ENCODE data around the gene RAB14. TPM values are rescaled to one million over a fixed set of nuclear protein-coding genes. Genes with fewer than 3 reads are reported as not detected.

RAB14 gene
- polyA plus RNA-seq, 1 experiment = 18.3 TPM

DNA sequence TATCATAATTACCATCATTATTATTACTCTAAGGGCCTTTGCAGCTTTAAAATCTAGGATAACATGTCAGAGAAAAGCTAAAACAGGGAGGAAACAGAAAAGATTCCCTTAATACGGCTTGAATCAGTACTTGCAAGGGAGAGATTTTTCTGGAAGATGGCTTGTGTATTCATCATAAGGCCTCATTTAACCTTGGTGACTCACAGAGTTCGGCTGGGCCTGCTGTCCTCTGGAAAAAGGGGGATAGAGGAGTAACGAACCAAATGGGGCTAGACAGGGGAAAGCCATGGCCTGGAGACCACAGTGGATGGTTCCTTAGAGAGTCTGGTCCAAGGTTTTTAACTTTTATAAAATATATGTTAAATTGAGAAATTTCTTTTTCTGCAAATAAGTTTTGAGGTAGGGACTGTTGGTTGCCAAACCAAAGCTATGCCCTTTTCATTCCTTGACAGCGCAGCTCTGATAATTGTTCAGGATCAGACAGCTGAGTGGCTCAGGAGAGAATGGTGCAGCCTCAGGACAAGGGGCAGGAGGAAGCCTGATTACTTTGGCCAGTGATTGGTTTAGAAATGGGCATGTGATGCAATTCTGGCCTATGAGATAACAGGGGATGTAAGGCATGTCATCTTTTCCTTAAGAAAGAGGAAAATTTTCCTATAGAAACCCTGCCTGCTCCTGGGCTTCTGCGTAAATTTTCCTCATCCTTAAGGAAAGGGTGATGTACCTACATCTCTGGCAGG lies 40.7 kb upstream of the RAB14 start:
- no peaks in the 10 kb centered on the region for H3K27me3 ChIP-seq (ENCODE audit: control insufficient read depth, insufficient read depth, low read length)
- H3K36me3 ChIP-seq (ENCODE audit: control insufficient read depth, insufficient read depth, low read length) = no peaks in the 10 kb centered on the region
- TF ChIP-seq, protein P1, sequence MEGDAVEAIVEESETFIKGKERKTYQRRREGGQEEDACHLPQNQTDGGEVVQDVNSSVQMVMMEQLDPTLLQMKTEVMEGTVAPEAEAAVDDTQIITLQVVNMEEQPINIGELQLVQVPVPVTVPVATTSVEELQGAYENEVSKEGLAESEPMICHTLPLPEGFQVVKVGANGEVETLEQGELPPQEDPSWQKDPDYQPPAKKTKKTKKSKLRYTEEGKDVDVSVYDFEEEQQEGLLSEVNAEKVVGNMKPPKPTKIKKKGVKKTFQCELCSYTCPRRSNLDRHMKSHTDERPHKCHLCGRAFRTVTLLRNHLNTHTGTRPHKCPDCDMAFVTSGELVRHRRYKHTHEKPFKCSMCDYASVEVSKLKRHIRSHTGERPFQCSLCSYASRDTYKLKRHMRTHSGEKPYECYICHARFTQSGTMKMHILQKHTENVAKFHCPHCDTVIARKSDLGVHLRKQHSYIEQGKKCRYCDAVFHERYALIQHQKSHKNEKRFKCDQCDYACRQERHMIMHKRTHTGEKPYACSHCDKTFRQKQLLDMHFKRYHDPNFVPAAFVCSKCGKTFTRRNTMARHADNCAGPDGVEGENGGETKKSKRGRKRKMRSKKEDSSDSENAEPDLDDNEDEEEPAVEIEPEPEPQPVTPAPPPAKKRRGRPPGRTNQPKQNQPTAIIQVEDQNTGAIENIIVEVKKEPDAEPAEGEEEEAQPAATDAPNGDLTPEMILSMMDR (IDR thresholded peaks at IDR 0.05; ENCODE audit: insufficient read depth, low read depth, low read length) = no peak
- ChIA-PET CTCF (interaction anchor here (0.7 to 1.8 kb wide), 3 partner anchors 10 to 25 kb away, joined by 3 to 5 read pairs (median 4); partner anchors contain the start of gene GSN), POLR2A (interaction anchor here (0.5 kb wide), 1 partner anchor 45 kb away, joined by 4 read pairs; no protein-coding TSS in a partner anchor)
- no peak overlapping the region for H3K4me3 ChIP-seq (ENCODE audit: low read depth, low read length)
- DNase-seq (ENCODE audit: low read depth) = no peak

DNA sequence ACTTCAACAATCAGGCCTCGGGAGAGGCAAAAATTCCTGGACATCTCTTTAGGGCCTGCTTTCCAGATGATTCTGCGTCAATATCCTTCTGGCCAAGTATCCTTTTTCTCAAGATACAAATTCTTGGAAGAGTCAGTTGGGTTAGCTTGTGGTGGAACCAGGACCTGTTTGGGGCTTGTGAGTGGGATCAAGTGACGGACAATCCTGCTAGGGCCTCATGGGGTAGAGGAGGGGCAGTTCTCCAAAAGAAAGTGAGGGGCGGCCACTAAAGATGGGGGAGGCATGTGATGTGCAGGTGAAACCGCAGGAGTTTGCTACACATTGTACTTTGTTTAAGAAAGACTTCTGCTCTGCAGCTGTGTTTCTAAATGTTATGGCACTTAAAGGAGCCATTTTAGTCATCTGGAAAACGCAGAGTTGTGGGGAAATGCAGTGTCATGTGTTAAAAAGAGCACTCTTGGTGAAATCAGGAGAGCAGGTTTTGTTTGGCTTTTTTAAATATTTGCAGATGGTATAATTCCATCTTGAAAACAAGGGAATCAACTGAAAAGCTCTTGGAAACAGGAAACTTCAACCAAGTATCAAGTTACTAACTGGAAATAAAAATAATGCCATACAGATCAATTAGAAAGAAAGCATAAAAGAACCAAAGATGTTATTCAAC lies 38.9 kb upstream of the RAB14 start:
- CTCF ChIA-PET = interaction anchor here (0.6 to 1.3 kb wide), 8 partner anchors 13 to 501 kb away, joined by 3 to 4 read pairs (median 3); partner anchors contain the start of gene GSN
- Histone ChIP-seq H3K36me3 (ENCODE audit: control insufficient read depth, insufficient read depth, low read length) (no peaks in the 10 kb centered on the region), H3K4me3 (ENCODE audit: low read depth, low read length) (no peak overlapping the region), H3K27me3 (ENCODE audit: control insufficient read depth, insufficient read depth, low read length) (no peaks in the 10 kb centered on the region)
- POLR2A ChIA-PET = no interaction called here
- TF ChIP-seq, protein P1 (IDR thresholded peaks at IDR 0.05; ENCODE audit: insufficient read depth, low read depth, low read length) = no peak
- DNase-seq (ENCODE audit: low read depth) = no peak

DNA sequence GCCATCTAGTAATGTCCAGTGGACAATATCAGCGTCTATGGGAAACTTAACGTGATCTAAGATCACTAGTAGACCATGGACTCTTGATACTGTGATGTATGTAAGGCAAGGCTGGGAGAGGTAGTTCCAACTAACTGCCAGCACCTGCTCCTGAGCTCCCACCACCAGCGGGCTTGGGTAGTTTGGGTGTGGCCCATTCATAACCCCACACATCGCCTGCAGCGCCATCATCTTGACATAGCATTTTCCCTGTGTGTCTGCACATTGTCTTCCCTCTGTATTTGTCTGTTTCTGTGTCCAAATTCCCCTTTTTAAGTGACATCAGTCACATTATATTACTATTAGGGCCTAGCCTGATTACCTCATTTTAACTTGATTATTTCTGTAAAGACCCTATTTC lies 38.2 kb upstream of the RAB14 start:
- no peak for DNase-seq (ENCODE audit: low read depth)
- no peaks in the 10 kb centered on the region for H3K36me3 ChIP-seq (ENCODE audit: control insufficient read depth, insufficient read depth, low read length)
- TF ChIP-seq, protein P1 (IDR thresholded peaks at IDR 0.05; ENCODE audit: insufficient read depth, low read depth, low read length) = no peak
- no peak overlapping the region for H3K4me3 ChIP-seq (ENCODE audit: low read depth, low read length)
- ChIA-PET POLR2A (no interaction called here), CTCF (interaction anchor here (1.2 kb wide), 1 partner anchor 32 kb away, joined by 3 read pairs; no protein-coding TSS in a partner anchor)
- no peaks in the 10 kb centered on the region for H3K27me3 ChIP-seq (ENCODE audit: control insufficient read depth, insufficient read depth, low read length)

DNA sequence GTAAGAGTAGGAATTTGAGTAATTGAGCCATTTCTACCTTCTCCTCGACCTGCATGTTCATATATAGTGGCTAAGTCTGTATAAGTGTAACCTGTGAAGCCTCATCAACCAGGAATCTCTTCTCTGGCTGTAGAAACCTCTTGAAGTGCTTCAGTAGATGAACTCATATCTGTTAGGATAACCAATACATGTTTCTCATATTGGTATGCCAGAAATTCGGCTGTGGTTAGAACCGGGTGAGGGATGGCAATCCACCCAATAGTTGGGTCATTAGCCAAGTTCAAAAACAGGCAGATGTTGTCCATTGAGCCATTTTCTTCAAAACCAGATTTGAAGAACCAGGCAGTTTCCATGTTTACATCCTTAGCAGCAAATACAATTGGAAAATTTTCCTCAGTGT lies 37.4 kb upstream of the RAB14 start:
- POLR2A ChIA-PET = no interaction called here
- CTCF ChIA-PET = interaction anchor here (1.1 kb wide), 1 partner anchor 9 kb away, joined by 3 read pairs; no protein-coding TSS in a partner anchor
- no peaks in the 10 kb centered on the region for H3K36me3 ChIP-seq (ENCODE audit: control insufficient read depth, insufficient read depth, low read length)
- H3K27me3 ChIP-seq (ENCODE audit: control insufficient read depth, insufficient read depth, low read length) = no peaks in the 10 kb centered on the region
- TF ChIP-seq, protein P1 (IDR thresholded peaks at IDR 0.05; ENCODE audit: insufficient read depth, low read depth, low read length) = no peak
- DNase-seq (ENCODE audit: low read depth) = no peak
- no peak overlapping the region for H3K4me3 ChIP-seq (ENCODE audit: low read depth, low read length)

DNA sequence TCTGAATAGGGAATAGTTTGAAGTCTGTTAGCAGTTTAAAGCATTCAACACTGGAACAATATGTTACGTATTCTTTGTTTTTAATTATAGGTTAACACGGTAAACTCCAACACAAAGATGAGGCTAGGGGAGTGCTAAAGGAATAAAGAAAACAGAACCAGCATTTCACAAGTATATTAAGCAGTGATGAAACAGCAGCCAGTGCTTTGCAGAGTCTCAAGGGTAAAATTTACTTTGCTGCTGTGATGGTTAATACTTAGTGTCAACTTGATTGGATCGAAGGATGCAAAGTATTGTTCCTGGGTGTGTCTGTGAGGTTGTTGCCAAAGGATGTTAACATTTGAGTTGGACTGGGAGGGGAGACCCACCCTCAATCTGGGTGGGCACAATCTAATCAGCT lies 36.2 kb upstream of the RAB14 start:
- TF ChIP-seq, protein P1 (IDR thresholded peaks at IDR 0.05; ENCODE audit: insufficient read depth, low read depth, low read length) = no peak
- DNase-seq (ENCODE audit: low read depth) = no peak
- H3K27me3 ChIP-seq (ENCODE audit: control insufficient read depth, insufficient read depth, low read length) = no peaks in the 10 kb centered on the region
- ChIA-PET POLR2A (no interaction called here), CTCF (interaction anchor here (1.4 to 1.6 kb wide), 2 partner anchors 8 to 21 kb away, joined by 3 to 5 read pairs; no protein-coding TSS in a partner anchor)
- no peak overlapping the region for H3K4me3 ChIP-seq (ENCODE audit: low read depth, low read length)
- H3K36me3 ChIP-seq (ENCODE audit: control insufficient read depth, insufficient read depth, low read length) = no peaks in the 10 kb centered on the region
